Omental fat pad (tissue), 4 donors: ENCODE measurements around the gene PLCB1. TPM values are rescaled to one million over a fixed set of nuclear protein-coding genes. Genes with fewer than 3 reads are reported as not detected.

ENCODE experiments used
- ATAC-seq: fragments of 150-250 bp; one replicate; pipeline ENCODE4 v1.9.1; 2016; ENCODE audit warnings: mild to moderate bottlenecking, moderate library complexity; ENCODE audit not compliant: low FRiP score
- DNase-seq: peaks from one replicate; pipeline ENCODE4 v3.0.0-alpha.2; 2019; ENCODE audit warnings: low spot score
- total RNA-seq, 4 donors: library from RNA; depleted of rRNA; stranded (reverse); fragments of >200 nt; gene quantifications; one replicate each; pipeline ENCODE4 v1.1.0, GENCODE V29; 2016
- TF ChIP-seq, protein P1 (sequence below), 3 donors: fragments of 450-650 bp; IDR thresholded peaks; one replicate each; pipeline ENCODE4 v1.5.1; 2016 to 2017; ENCODE audit warnings: antibody characterized with exemption in 3 of 3, mild to moderate bottlenecking in 3 of 3, moderate library complexity in 2 of 3

The PLCB1 gene
- total RNA-seq, 4 donors from 2014 or later, result 22.4 to 60.5 (median 36.4) TPM

DNA sequence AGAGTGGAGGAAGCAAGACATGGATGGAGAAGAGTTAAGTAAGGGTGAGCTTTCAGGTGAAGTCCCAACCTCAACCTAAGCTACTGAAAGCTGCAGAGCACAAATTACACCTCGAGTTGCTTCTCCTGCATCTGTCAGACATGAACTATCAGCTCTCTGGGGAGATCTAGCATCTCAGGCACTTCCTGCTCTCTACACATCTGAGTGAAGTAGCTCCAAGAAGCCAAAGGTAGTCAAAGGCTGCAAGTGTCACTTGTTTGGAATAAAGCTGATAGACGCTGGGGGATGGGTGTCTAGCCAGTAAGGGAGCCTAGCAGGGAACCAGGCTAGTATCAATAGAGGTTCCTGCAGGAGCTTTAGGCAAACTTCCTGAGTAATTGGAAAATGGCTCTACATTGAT is 228.0 kb downstream of the PLCB1 start:
- TF ChIP-seq, protein P1, sequence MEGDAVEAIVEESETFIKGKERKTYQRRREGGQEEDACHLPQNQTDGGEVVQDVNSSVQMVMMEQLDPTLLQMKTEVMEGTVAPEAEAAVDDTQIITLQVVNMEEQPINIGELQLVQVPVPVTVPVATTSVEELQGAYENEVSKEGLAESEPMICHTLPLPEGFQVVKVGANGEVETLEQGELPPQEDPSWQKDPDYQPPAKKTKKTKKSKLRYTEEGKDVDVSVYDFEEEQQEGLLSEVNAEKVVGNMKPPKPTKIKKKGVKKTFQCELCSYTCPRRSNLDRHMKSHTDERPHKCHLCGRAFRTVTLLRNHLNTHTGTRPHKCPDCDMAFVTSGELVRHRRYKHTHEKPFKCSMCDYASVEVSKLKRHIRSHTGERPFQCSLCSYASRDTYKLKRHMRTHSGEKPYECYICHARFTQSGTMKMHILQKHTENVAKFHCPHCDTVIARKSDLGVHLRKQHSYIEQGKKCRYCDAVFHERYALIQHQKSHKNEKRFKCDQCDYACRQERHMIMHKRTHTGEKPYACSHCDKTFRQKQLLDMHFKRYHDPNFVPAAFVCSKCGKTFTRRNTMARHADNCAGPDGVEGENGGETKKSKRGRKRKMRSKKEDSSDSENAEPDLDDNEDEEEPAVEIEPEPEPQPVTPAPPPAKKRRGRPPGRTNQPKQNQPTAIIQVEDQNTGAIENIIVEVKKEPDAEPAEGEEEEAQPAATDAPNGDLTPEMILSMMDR (IDR thresholded peaks at IDR 0.05), result no peak
- ATAC-seq, result no peak
- no peak for DNase-seq

DNA sequence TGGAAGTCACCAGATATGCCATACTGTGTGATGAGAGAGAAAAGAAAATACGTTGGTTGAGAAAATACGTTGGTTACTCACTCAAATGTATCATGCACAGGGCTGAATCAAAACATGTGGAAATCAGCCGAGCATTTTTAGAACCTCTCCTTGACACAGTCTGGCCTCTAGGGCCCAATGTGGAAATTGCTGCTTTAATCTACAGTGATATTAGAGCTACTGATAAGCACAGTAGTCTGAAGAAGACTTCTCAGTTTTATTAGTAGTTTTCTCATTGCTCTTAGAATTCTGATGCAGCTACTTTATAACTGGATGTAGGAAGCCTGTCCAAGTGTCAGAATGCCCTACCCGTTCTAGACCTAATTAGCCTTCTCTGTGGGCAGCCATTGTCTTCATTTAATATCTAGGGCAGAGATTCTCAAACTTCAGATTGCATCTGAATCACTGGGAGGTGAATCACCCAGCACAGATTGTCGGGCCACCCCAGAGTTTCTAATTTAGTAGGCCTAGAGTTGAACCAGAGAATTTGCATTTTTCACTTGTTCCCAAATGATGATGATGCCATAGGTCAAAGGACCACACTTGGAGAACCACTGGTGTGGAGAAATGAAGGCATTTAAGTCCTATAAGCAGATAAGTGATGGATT is 229.1 kb downstream of the PLCB1 start:
- DNase-seq (no peak), ATAC-seq (peak; percentile 80)
- TF ChIP-seq, protein P1 (IDR thresholded peaks at IDR 0.05), result no peak

DNA sequence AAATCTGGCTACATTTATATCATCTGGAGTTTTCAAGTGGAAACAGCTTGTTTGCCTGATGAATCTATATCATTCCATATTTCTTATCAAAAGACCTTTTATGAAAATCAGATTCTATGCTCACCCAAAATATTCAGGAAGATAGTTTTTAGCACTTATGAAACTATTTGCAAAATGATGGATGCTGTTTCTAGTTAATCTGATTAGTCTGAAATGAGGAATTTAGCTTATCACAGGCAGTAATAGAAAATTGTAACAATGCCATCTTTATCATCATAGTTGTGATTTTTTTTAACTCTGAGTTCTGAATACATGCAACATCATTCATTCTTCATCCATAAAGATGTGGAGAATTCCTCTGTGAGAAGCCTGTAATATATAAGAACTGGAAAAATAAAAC is 229.7 kb downstream of the PLCB1 start:
- DNase-seq, result no peak
- TF ChIP-seq, protein P1 (IDR thresholded peaks at IDR 0.05), result no peak
- no peak for ATAC-seq

DNA sequence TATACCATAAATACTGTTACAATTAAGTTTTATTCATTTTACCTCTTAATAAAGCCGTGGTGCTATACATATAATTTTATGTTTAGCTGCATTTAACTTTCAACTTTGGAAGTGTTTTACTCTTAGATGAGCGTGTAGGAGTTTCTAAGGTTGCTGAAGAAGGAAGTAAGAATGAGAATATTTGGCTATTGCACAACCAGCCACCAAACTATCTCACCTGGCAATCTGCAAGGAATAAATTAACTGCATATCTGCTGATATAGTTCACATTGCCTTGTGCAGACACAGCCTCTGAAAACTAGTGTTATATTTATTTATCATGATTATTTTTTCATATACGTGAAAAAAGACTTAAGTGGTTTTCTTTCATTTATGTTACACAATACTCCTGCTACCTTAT is 230.4 kb downstream of the PLCB1 start:
- ATAC-seq, result no peak
- no peak for DNase-seq
- TF ChIP-seq, protein P1 (IDR thresholded peaks at IDR 0.05), result no peak

DNA sequence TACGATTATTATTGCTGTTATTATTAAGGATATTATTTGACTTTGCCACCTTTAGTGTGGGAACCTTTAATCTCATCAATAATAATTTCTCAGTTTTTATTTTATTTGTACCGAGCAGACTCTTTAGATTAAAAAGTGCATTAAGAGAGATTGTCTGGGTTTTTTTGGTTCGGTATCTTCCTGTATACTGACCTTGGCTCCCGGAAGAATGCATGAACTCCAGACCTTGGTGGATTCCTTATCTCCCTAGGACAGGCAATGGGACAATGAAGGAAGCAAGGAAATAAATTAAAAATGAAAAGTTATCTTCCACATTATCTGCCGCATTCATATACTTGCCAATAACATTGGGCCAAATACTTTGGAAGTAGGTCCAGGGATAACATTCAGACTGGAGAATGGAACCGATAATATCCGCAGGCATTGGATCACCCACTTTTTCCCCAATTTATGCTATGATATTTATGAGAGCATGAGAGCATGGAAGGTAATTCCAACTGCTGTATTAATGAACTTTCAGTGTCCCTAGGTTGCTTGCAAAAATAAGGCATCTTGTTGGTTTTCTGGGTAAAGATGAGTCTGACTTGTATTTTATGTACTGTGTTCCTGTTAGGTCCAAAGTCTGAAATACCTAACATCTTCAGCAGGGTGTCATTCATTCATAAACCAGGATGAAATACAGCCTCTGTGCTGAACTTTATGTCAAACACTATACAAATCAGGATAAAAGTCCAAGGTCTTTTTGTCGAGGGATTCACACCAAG is 232.1 kb downstream of the PLCB1 start:
- TF ChIP-seq, protein P1 (IDR thresholded peaks at IDR 0.05), result no peak
- ATAC-seq, result no peak
- no peak for DNase-seq

DNA sequence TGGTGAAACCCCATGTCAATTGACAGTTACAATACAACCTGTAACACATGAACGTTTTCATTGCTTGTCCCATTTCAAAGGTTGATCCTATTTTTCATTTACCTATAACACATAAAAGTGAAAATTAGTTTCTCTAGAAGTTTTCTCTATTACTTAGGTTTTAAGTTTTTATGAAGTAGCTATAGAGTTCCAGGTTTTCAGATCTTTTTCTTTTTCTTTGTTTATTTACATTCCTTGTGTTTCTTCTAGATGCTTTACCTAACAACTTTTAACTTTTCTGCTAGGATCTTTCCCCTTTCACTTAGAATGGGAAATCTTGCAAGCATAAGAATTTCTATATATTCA is 232.6 kb downstream of the PLCB1 start:
- ATAC-seq (no peak), DNase-seq (no peak)
- TF ChIP-seq, protein P1 (IDR thresholded peaks at IDR 0.05), result no peak

DNA sequence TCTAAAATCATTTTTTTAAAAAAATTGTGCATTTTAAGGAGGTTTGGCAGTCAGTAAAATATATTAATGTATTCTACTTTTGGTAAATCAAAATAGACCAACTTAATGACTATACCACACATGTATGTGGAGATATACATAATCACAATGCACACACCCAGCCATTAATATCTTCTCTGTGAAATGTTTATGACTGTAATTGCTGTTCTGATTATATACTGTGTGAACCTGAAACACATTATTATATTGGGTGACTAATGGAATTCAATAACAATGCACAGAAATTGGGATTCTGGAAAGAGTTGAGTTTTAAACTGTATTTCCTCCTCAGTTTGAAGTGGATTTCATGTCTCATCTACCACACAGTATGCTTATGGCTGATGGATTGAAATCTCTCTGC is 233.6 kb downstream of the PLCB1 start:
- TF ChIP-seq, protein P1 (IDR thresholded peaks at IDR 0.05), result no peak
- no peak for ATAC-seq
- DNase-seq, result no peak
